Measurements from ENCODE around the gene TMEM255B.

Gene TMEM255B

GRCh38 chr13:113735750-113736149 lies 23.3 kb upstream of the TMEM255B start:
- no peak for DNase-seq (ENCODE audit: low read depth)
- in situ Hi-C loops (cut with HindIII; ENCODE audit: low sequenced_read_pairs): no loop called here
- TF ChIP-seq CTCF (IDR thresholded peaks at IDR 0.05; ENCODE audit: low read depth, low read length, missing control alignments): no peak
- H3K4me3 ChIP-seq (ENCODE audit: low read depth, low read length): no peak overlapping the region

- no peak for TF ChIP-seq CTCF (IDR thresholded peaks at IDR 0.05; ENCODE audit: low read depth, low read length, missing control alignments)
- in situ Hi-C loops (cut with HindIII; ENCODE audit: low sequenced_read_pairs): no loop called here
- H3K4me3 ChIP-seq (ENCODE audit: low read depth, low read length): no peak overlapping the region
- no peak for DNase-seq (ENCODE audit: low read depth)
These were observed 22.7 kb upstream of the TMEM255B start for GRCh38 chr13:113736258-113736731.

- no peak for TF ChIP-seq CTCF (IDR thresholded peaks at IDR 0.05; ENCODE audit: low read depth, low read length, missing control alignments)
- in situ Hi-C loops (cut with HindIII; ENCODE audit: low sequenced_read_pairs): no loop called here
- no peak overlapping the region for H3K4me3 ChIP-seq (ENCODE audit: low read depth, low read length)
- DNase-seq (ENCODE audit: low read depth): no peak
These were observed 21.2 kb upstream of the TMEM255B start for GRCh38 chr13:113737803-113738202.

- in situ Hi-C loops (cut with HindIII; ENCODE audit: low sequenced_read_pairs): no loop called here
- TF ChIP-seq CTCF (IDR thresholded peaks at IDR 0.05; ENCODE audit: low read depth, low read length, missing control alignments): no peak
These were observed 19.3 kb upstream of the TMEM255B start for GRCh38 chr13:113739527-113740285.

GRCh38 chr13:113740286-113740556 lies 18.8 kb upstream of the TMEM255B start:
- H3K4me3 ChIP-seq (ENCODE audit: low read depth, low read length): no peak overlapping the region
- no peak for DNase-seq (ENCODE audit: low read depth)
- no peak for TF ChIP-seq CTCF (IDR thresholded peaks at IDR 0.05; ENCODE audit: low read depth, low read length, missing control alignments)
- in situ Hi-C loops (cut with HindIII; ENCODE audit: low sequenced_read_pairs): no loop called here

More at GRCh38 chr13:113739527-113740285, 19.3 kb upstream of the TMEM255B start:
- no peak overlapping the region for H3K4me3 ChIP-seq (ENCODE audit: low read depth, low read length)
- DNase-seq (ENCODE audit: low read depth): no peak

- no peak for TF ChIP-seq CTCF (IDR thresholded peaks at IDR 0.05; ENCODE audit: low read depth, low read length, missing control alignments)
- in situ Hi-C loops (cut with HindIII; ENCODE audit: low sequenced_read_pairs): no loop called here
These were observed 18.4 kb upstream of the TMEM255B start for GRCh38 chr13:113740661-113741060.

More at GRCh38 chr13:113740661-113741060, 18.4 kb upstream of the TMEM255B start:
- H3K4me3 ChIP-seq (ENCODE audit: low read depth, low read length): no peak overlapping the region
- DNase-seq (ENCODE audit: low read depth): no peak
